Natural killer cell (primary cell): ENCODE measurements around the gene PLEKHG4B. TPM values are rescaled to one million over a fixed set of nuclear protein-coding genes. Genes with fewer than 3 reads are reported as not detected.

Source experiments
- ATAC-seq, 3 donors: fragments of 150-1000 bp in 2 of 3; fragments of 200-7000 bp in 1 of 3; cut with Tn5 transposase; 1 replicate in 1 of 3; 2 replicates in 2 of 3; pipeline ENCODE4 v1.10.0; 2021; ENCODE audit warnings: mild to moderate bottlenecking in 2 of 3, moderate library complexity in 2 of 3
- DNase-seq, 2 donors: peaks; one replicate each; pipeline versions ENCODE4 v3.0.0 to v3.0.0-alpha.2; 2013 to 2021; ENCODE audit warnings: mixed read lengths in 1 of 2
- H3K27ac ChIP-seq: one replicate; pipeline ENCODE4 v1.5.1; 2013; ENCODE audit warnings: mild to moderate bottlenecking, low read length
- H3K27me3 ChIP-seq: one replicate; pipeline ENCODE4 v1.6.1; 2013; ENCODE audit warnings: low read length; ENCODE audit not compliant: control insufficient read depth, insufficient read depth
- H3K36me3 ChIP-seq: one replicate; pipeline ENCODE4 v1.6.1; 2013; ENCODE audit warnings: low read length; ENCODE audit not compliant: control insufficient read depth, insufficient read depth
- H3K4me1 ChIP-seq: one replicate; pipeline ENCODE4 v1.6.1; 2013; ENCODE audit warnings: low read length; ENCODE audit not compliant: control insufficient read depth, insufficient read depth
- H3K4me3 ChIP-seq: one replicate; pipeline ENCODE4 v1.5.1; 2013; ENCODE audit warnings: low read length
- H3K9me3 ChIP-seq: one replicate; pipeline ENCODE4 v1.6.1; 2013; ENCODE audit warnings: low read length; ENCODE audit not compliant: control insufficient read depth, insufficient read depth
- H3K27ac Mint-ChIP-seq, 2 donors: one replicate each; pipeline ENCODE4 v1.8.0; 2022; ENCODE audit warnings: mild to moderate bottlenecking in 2 of 2, mixed read lengths in 2 of 2, moderate library complexity in 1 of 2
- H3K27me3 Mint-ChIP-seq, 2 donors: one replicate each; pipeline ENCODE4 v1.8.0; 2022; ENCODE audit warnings: low read depth in 2 of 2, mixed read lengths in 2 of 2
- H3K36me3 Mint-ChIP-seq: one replicate; pipeline ENCODE4 v1.8.0; 2022; ENCODE audit warnings: mixed read lengths
- H3K4me1 Mint-ChIP-seq, 2 donors: one replicate each; pipeline ENCODE4 v1.8.0; 2022; ENCODE audit warnings: mixed read lengths in 2 of 2
- H3K4me3 Mint-ChIP-seq: one replicate; pipeline ENCODE4 v1.8.0; 2022; ENCODE audit warnings: mild to moderate bottlenecking, moderate library complexity, mixed read lengths
- H3K9me3 Mint-ChIP-seq, 2 donors: one replicate each; pipeline ENCODE4 v1.8.0; 2022; ENCODE audit warnings: mixed read lengths in 2 of 2
- WGBS: methylation state at CpG from one replicate; pipeline ENCODE4 v1.1.7; 2013; ENCODE audit warnings: missing lambda C conversion rate; ENCODE audit not compliant: insufficient coverage; 5-methylcytosine and 5-hydroxymethylcytosine counted together
- intact Hi-C: fragments of 100-400 bp; cut with micrococcal nuclease; formaldehyde crosslinking; loops from one replicate; pipeline ENCODE4 v1.14.2; 2022
- total RNA-seq, 4 donors: library from RNA; stranded (reverse); fragments of 120-200 nt in 1 of 4; gene quantifications; one replicate each; pipeline versions ENCODE4 v1.2.3 to v1.2.4, GENCODE V29; 2013 to 2022
- TF ChIP-seq, protein P1 (sequence below): fragments of 200-600 bp; IDR thresholded peaks from one replicate; pipeline ENCODE4 v1.8.0; 2022; ENCODE audit warnings: antibody characterized with exemption

The PLEKHG4B gene
- total RNA-seq, 3 donors from 2014 or later (not counting 1 experiment from before 2014, with no cell fraction given), result 0.07 TPM; not detected in 2

- TF ChIP-seq, protein P1, sequence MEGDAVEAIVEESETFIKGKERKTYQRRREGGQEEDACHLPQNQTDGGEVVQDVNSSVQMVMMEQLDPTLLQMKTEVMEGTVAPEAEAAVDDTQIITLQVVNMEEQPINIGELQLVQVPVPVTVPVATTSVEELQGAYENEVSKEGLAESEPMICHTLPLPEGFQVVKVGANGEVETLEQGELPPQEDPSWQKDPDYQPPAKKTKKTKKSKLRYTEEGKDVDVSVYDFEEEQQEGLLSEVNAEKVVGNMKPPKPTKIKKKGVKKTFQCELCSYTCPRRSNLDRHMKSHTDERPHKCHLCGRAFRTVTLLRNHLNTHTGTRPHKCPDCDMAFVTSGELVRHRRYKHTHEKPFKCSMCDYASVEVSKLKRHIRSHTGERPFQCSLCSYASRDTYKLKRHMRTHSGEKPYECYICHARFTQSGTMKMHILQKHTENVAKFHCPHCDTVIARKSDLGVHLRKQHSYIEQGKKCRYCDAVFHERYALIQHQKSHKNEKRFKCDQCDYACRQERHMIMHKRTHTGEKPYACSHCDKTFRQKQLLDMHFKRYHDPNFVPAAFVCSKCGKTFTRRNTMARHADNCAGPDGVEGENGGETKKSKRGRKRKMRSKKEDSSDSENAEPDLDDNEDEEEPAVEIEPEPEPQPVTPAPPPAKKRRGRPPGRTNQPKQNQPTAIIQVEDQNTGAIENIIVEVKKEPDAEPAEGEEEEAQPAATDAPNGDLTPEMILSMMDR, result no peak
- H3K4me3 Mint-ChIP-seq, result no peak overlapping the region
- Histone ChIP-seq H3K36me3 (no peaks in the 10 kb centered on the region), H3K27me3 (no peaks in the 10 kb centered on the region), H3K27ac (no peak overlapping the region), H3K4me3 (no peak overlapping the region), H3K9me3 (peaks cover 13% of the 10 kb centered on the region), H3K4me1 (no peaks in the 10 kb centered on the region)
- peaks cover 11 to 12% of the 10 kb centered on the region in 2 donors for H3K9me3 Mint-ChIP-seq
- intact Hi-C loops, result no loop called here
- no peak overlapping the region for H3K27ac Mint-ChIP-seq
- H3K27me3 Mint-ChIP-seq, result peaks cover 5 to 8% of the 10 kb centered on the region in 2 donors
- DNase-seq (no peak), ATAC-seq (no peak)
- no peaks in the 10 kb centered on the region for H3K4me1 Mint-ChIP-seq
- 91% methylated on average over 1 of the region's 1 CpG for WGBS
- H3K36me3 Mint-ChIP-seq, result peaks cover 14% of the 10 kb centered on the region
Observed at GRCh38 chr5:147751-148150, 55.8 kb downstream of the PLEKHG4B start.

DNA sequence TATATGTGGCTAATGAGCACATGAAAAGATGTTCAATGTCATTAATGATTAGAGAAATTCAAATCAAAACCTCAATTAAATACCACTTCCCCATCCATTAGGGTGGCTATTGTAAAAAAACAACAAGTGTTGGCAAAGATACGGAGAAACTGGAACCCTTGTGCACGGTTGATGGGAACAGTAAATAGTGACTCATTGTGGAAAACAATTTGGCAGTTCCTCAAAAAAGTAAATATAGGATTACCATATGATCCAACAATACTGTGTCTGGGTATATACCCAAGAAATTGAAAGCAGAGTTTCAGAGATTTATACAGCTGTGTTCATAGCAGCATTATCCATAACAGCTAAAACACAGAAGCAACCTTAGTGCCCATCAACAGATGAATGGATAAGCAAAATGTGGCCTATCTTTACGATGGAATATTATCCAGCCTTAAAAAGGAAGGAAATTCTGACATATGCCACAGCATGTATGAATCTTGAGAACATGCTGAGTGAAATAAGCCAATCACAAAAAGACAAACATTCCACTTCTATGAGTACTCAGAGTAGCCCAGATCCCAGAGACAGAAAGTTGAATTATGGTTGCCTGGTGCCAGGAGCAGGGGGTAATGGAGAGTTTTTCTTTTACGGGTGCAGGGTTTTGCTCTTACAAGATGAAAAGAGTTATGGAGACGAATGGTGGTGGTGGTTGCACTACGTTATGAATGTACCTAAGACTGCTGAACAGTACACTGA is 57.9 kb downstream of the PLEKHG4B start:
- ATAC-seq (no peak), DNase-seq (no peak)
- Mint-ChIP-seq H3K9me3 (peaks cover 11 to 12% of the 10 kb centered on the region in 2 donors), H3K4me3 (no peak overlapping the region), H3K4me1 (no peaks in the 10 kb centered on the region), H3K27me3 (peaks cover 5 to 8% of the 10 kb centered on the region in 2 donors), H3K27ac (no peak overlapping the region), H3K36me3 (peaks cover 14% of the 10 kb centered on the region)
- Histone ChIP-seq H3K36me3 (no peaks in the 10 kb centered on the region), H3K27ac (no peak overlapping the region), H3K4me1 (no peaks in the 10 kb centered on the region), H3K9me3 (peaks cover 13% of the 10 kb centered on the region), H3K27me3 (no peaks in the 10 kb centered on the region), H3K4me3 (no peak overlapping the region)
- WGBS, result 88% methylated on average over 6 of the region's 6 CpGs
- intact Hi-C loops, result no loop called here
- TF ChIP-seq, protein P1, result no peak

GRCh38 chr5:150746-151145 is 58.8 kb downstream of the PLEKHG4B start:
- Mint-ChIP-seq H3K9me3 (peaks cover 11 to 12% of the 10 kb centered on the region in 2 donors), H3K27ac (no peak overlapping the region), H3K4me1 (no peaks in the 10 kb centered on the region), H3K36me3 (peaks cover 14% of the 10 kb centered on the region), H3K27me3 (peaks cover 5 to 8% of the 10 kb centered on the region in 2 donors), H3K4me3 (no peak overlapping the region)
- H3K36me3 ChIP-seq, result no peaks in the 10 kb centered on the region
- intact Hi-C loops, result no loop called here
- H3K4me3 ChIP-seq, result no peak overlapping the region
- ATAC-seq (no peak), DNase-seq (no peak)
- H3K4me1 ChIP-seq, result no peaks in the 10 kb centered on the region
- TF ChIP-seq, protein P1, result no peak
- no peaks in the 10 kb centered on the region for H3K27me3 ChIP-seq
- H3K9me3 ChIP-seq, result peaks cover 13% of the 10 kb centered on the region
- no peak overlapping the region for H3K27ac ChIP-seq
- WGBS, result 86% methylated on average over 4 of the region's 4 CpGs
